ENCODE data around the gene PTPRE. TPM values are rescaled to one million over a fixed set of nuclear protein-coding genes. Genes with fewer than 3 reads are reported as not detected.

Gene PTPRE
- total and polyA plus RNA-seq, 4 donors: 30.9 to 46.9 (median 37.2) TPM

GRCh38 chr10:127962205-127962604 lies 55.3 kb downstream of the PTPRE start:
- no peak overlapping the region for H3K27ac ChIP-seq (ENCODE audit: low read depth, low read length)

GRCh38 chr10:127963136-127963535 lies 56.2 kb downstream of the PTPRE start:
- peaks cover 3% of the 10 kb centered on the region for H3K36me3 ChIP-seq (ENCODE audit: control insufficient read depth, insufficient read depth, low read length)
- no peak for DNase-seq (ENCODE audit: low read depth in 4 of 6, low spot score in 6 of 6)
- H3K4me1 ChIP-seq (ENCODE audit: control insufficient read depth, insufficient read depth, low read length): peaks cover 40% of the 10 kb centered on the region
- no peak overlapping the region for H3K27ac ChIP-seq (ENCODE audit: low read depth, low read length)
- H3K9me3 ChIP-seq (ENCODE audit: control insufficient read depth, insufficient read depth, low read length): no peaks in the 10 kb centered on the region
- H3K27me3 ChIP-seq (ENCODE audit: control insufficient read depth, insufficient read depth, low read length): no peaks in the 10 kb centered on the region
- H3K4me3 ChIP-seq (ENCODE audit: low read depth, low read length): no peak overlapping the region

More at GRCh38 chr10:127962205-127962604, 55.3 kb downstream of the PTPRE start:
- Histone ChIP-seq H3K36me3 (ENCODE audit: control insufficient read depth, insufficient read depth, low read length) (peaks cover 3% of the 10 kb centered on the region), H3K4me1 (ENCODE audit: control insufficient read depth, insufficient read depth, low read length) (peaks cover 39% of the 10 kb centered on the region), H3K27me3 (ENCODE audit: control insufficient read depth, insufficient read depth, low read length) (no peaks in the 10 kb centered on the region), H3K9me3 (ENCODE audit: control insufficient read depth, insufficient read depth, low read length) (no peaks in the 10 kb centered on the region), H3K4me3 (ENCODE audit: low read depth, low read length) (no peak overlapping the region)
- no peak for DNase-seq (ENCODE audit: low read depth in 4 of 6, low spot score in 6 of 6)
- WGBS (ENCODE audit: insufficient coverage): 70% methylated on average over 13 of the region's 13 CpGs

- DNase-seq (ENCODE audit: low read depth in 4 of 6, low spot score in 6 of 6): peak in 1 of 6 donors; percentile 59
- 61% methylated on average over 7 of the region's 12 CpGs for WGBS (ENCODE audit: insufficient coverage)
- Histone ChIP-seq H3K4me3 (ENCODE audit: low read depth, low read length) (no peak overlapping the region), H3K27ac (ENCODE audit: low read depth, low read length) (no peak overlapping the region), H3K27me3 (ENCODE audit: control insufficient read depth, insufficient read depth, low read length) (no peaks in the 10 kb centered on the region), H3K36me3 (ENCODE audit: control insufficient read depth, insufficient read depth, low read length) (peaks cover 3% of the 10 kb centered on the region), H3K4me1 (ENCODE audit: control insufficient read depth, insufficient read depth, low read length) (peaks cover 43% of the 10 kb centered on the region), H3K9me3 (ENCODE audit: control insufficient read depth, insufficient read depth, low read length) (no peaks in the 10 kb centered on the region)
These were observed 57.7 kb downstream of the PTPRE start for GRCh38 chr10:127964621-127965020.

GRCh38 chr10:127966875-127967274 lies 60.0 kb downstream of the PTPRE start:
- DNase-seq (ENCODE audit: low read depth in 4 of 6, low spot score in 6 of 6): no peak
- no peak overlapping the region for H3K27ac ChIP-seq (ENCODE audit: low read depth, low read length)
- H3K36me3 ChIP-seq (ENCODE audit: control insufficient read depth, insufficient read depth, low read length): peaks cover 3% of the 10 kb centered on the region
- WGBS (ENCODE audit: insufficient coverage): 96% methylated on average over 4 of the region's 5 CpGs
- H3K27me3 ChIP-seq (ENCODE audit: control insufficient read depth, insufficient read depth, low read length): no peaks in the 10 kb centered on the region
- H3K4me3 ChIP-seq (ENCODE audit: low read depth, low read length): no peak overlapping the region
- no peaks in the 10 kb centered on the region for H3K9me3 ChIP-seq (ENCODE audit: control insufficient read depth, insufficient read depth, low read length)
- H3K4me1 ChIP-seq (ENCODE audit: control insufficient read depth, insufficient read depth, low read length): peaks cover 27% of the 10 kb centered on the region

- H3K4me1 ChIP-seq (ENCODE audit: control insufficient read depth, insufficient read depth, low read length): peaks cover 25% of the 10 kb centered on the region
- H3K27ac ChIP-seq (ENCODE audit: low read depth, low read length): no peak overlapping the region
- DNase-seq (ENCODE audit: low read depth in 4 of 6, low spot score in 6 of 6): no peak
- no peaks in the 10 kb centered on the region for H3K9me3 ChIP-seq (ENCODE audit: control insufficient read depth, insufficient read depth, low read length)
- 72% methylated on average over 3 of the region's 3 CpGs for WGBS (ENCODE audit: insufficient coverage)
- H3K36me3 ChIP-seq (ENCODE audit: control insufficient read depth, insufficient read depth, low read length): no peaks in the 10 kb centered on the region
- no peaks in the 10 kb centered on the region for H3K27me3 ChIP-seq (ENCODE audit: control insufficient read depth, insufficient read depth, low read length)
- H3K4me3 ChIP-seq (ENCODE audit: low read depth, low read length): no peak overlapping the region
These were observed 61.1 kb downstream of the PTPRE start for GRCh38 chr10:127968027-127968441.

GRCh38 chr10:127968659-127969058 lies 61.8 kb downstream of the PTPRE start:
- Histone ChIP-seq H3K36me3 (ENCODE audit: control insufficient read depth, insufficient read depth, low read length) (no peaks in the 10 kb centered on the region), H3K4me3 (ENCODE audit: low read depth, low read length) (no peak overlapping the region), H3K27me3 (ENCODE audit: control insufficient read depth, insufficient read depth, low read length) (no peaks in the 10 kb centered on the region), H3K9me3 (ENCODE audit: control insufficient read depth, insufficient read depth, low read length) (no peaks in the 10 kb centered on the region), H3K4me1 (ENCODE audit: control insufficient read depth, insufficient read depth, low read length) (peaks cover 28% of the 10 kb centered on the region), H3K27ac (ENCODE audit: low read depth, low read length) (no peak overlapping the region)
- DNase-seq (ENCODE audit: low read depth in 4 of 6, low spot score in 6 of 6): no peak
- WGBS (ENCODE audit: insufficient coverage): no CpG with 5 or more reads among the region's 1 CpG

GRCh38 chr10:127971101-127971946 lies 64.4 kb downstream of the PTPRE start:
- Histone ChIP-seq H3K4me1 (ENCODE audit: control insufficient read depth, insufficient read depth, low read length) (peaks cover 35% of the 10 kb centered on the region), H3K27me3 (ENCODE audit: control insufficient read depth, insufficient read depth, low read length) (no peaks in the 10 kb centered on the region), H3K4me3 (ENCODE audit: low read depth, low read length) (no peak overlapping the region), H3K9me3 (ENCODE audit: control insufficient read depth, insufficient read depth, low read length) (no peaks in the 10 kb centered on the region), H3K27ac (ENCODE audit: low read depth, low read length) (no peak overlapping the region), H3K36me3 (ENCODE audit: control insufficient read depth, insufficient read depth, low read length) (no peaks in the 10 kb centered on the region)
- no peak for DNase-seq (ENCODE audit: low read depth in 4 of 6, low spot score in 6 of 6)
- 95% methylated on average over 10 of the region's 24 CpGs for WGBS (ENCODE audit: insufficient coverage)

GRCh38 chr10:127971963-127972615 lies 65.2 kb downstream of the PTPRE start:
- 94% methylated on average over 8 of the region's 12 CpGs for WGBS (ENCODE audit: insufficient coverage)
- Histone ChIP-seq H3K27ac (ENCODE audit: low read depth, low read length) (peak overlapping the region; percentile 67), H3K4me1 (ENCODE audit: control insufficient read depth, insufficient read depth, low read length) (peaks cover 41% of the 10 kb centered on the region), H3K9me3 (ENCODE audit: control insufficient read depth, insufficient read depth, low read length) (no peaks in the 10 kb centered on the region), H3K27me3 (ENCODE audit: control insufficient read depth, insufficient read depth, low read length) (no peaks in the 10 kb centered on the region), H3K4me3 (ENCODE audit: low read depth, low read length) (no peak overlapping the region), H3K36me3 (ENCODE audit: control insufficient read depth, insufficient read depth, low read length) (no peaks in the 10 kb centered on the region)
- no peak for DNase-seq (ENCODE audit: low read depth in 4 of 6, low spot score in 6 of 6)

- H3K27me3 ChIP-seq (ENCODE audit: control insufficient read depth, insufficient read depth, low read length): no peaks in the 10 kb centered on the region
- H3K9me3 ChIP-seq (ENCODE audit: control insufficient read depth, insufficient read depth, low read length): no peaks in the 10 kb centered on the region
- peaks cover 48% of the 10 kb centered on the region for H3K4me1 ChIP-seq (ENCODE audit: control insufficient read depth, insufficient read depth, low read length)
- WGBS (ENCODE audit: insufficient coverage): 60% methylated on average over 1 of the region's 4 CpGs
- DNase-seq (ENCODE audit: low read depth in 4 of 6, low spot score in 6 of 6): peak in 1 of 6 donors; percentile 44
- no peaks in the 10 kb centered on the region for H3K36me3 ChIP-seq (ENCODE audit: control insufficient read depth, insufficient read depth, low read length)
- H3K4me3 ChIP-seq (ENCODE audit: low read depth, low read length): no peak overlapping the region
- H3K27ac ChIP-seq (ENCODE audit: low read depth, low read length): peak overlapping the region; percentile 67
These were observed 66.0 kb downstream of the PTPRE start for GRCh38 chr10:127972751-127973357.

All from spinal cord (tissue), 10 donors.